K562 (cell line): ENCODE results near the gene SLC16A4. TPM values are rescaled to one million over a fixed set of nuclear protein-coding genes. Genes with fewer than 3 reads are reported as not detected.

Experiments used
- ARID3B ChIP-seq: fragments of 250-450 bp; sonication (Bioruptor Pico); IDR thresholded peaks from 2 replicates; pipeline ENCODE4 v1.4.0; 2020; ENCODE audit warnings: borderline replicate concordance
- ASH1L ChIP-seq: fragments of 450-650 bp; IDR thresholded peaks from 2 replicates; pipeline ENCODE4 v1.6.1; 2018; ENCODE audit warnings: borderline replicate concordance, mild to moderate bottlenecking, low read depth; ENCODE audit not compliant: partially characterized antibody
- DDX20 ChIP-seq: fragments of 450-650 bp; IDR thresholded peaks from 2 replicates; pipeline ENCODE4 v1.6.1; 2016; ENCODE audit warnings: missing genetic modification characterization, low read depth, mild to moderate bottlenecking, missing compliant biosample characterization, moderate library complexity
- EP400 ChIP-seq: fragments of 450-650 bp; IDR thresholded peaks from 2 replicates; pipeline ENCODE4 v1.6.1; 2017; ENCODE audit warnings: antibody characterized with exemption, mild to moderate bottlenecking, moderate library complexity
- ETV1 ChIP-seq: fragments of 450-650 bp; conservative IDR thresholded peaks from 2 replicates; pipeline ENCODE4 v1.6.1; 2016; ENCODE audit warnings: missing genetic modification characterization, control low read depth, low read depth, missing compliant biosample characterization
- HSF4 ChIP-seq: fragments of 250-450 bp; sonication (Bioruptor Pico); IDR thresholded peaks from 2 replicates; pipeline ENCODE4 v2.1.2; 2022; ENCODE audit warnings: mild to moderate bottlenecking, moderate library complexity, borderline replicate concordance
- JUND ChIP-seq, 2 experiments: IDR thresholded peaks; 2 replicates in 1 of 2; 3 replicates in 1 of 2; pipeline ENCODE4 v1.6.1; 2011; ENCODE audit warnings: borderline replicate concordance in 2 of 2, low read depth in 2 of 2, low read length in 2 of 2, improper control_type of control experiment in 1 of 2, missing biosample characterization in 1 of 2, missing genetic modification characterization in 1 of 2, missing genetic modification reagents in 1 of 2
- MBD2 ChIP-seq: sonication (generic); IDR thresholded peaks from 2 replicates; pipeline ENCODE4 v1.6.1; 2016; ENCODE audit warnings: low read depth, borderline replicate concordance
- MEIS2 ChIP-seq: fragments of 450-650 bp; IDR thresholded peaks from 2 replicates; pipeline ENCODE4 v1.6.1; 2014; ENCODE audit warnings: mild to moderate bottlenecking; ENCODE audit not compliant: partially characterized antibody
- NONO ChIP-seq, 2 experiments: fragments of 200-400 bp in 1 of 2; fragments of 450-650 bp in 1 of 2; formaldehyde crosslinking in 1 of 2; IDR thresholded peaks; 2 replicates each; pipeline ENCODE4 v1.6.1; 2017; ENCODE audit warnings: low read depth in 2 of 2, mild to moderate bottlenecking in 2 of 2, moderate library complexity in 2 of 2, low read length in 1 of 2
- OTX1 ChIP-seq: fragments of 450-650 bp; formaldehyde crosslinking; IDR thresholded peaks from 2 replicates; pipeline ENCODE4 v1.4.0; 2022; ENCODE audit warnings: mild to moderate bottlenecking
- PML ChIP-seq: IDR thresholded peaks from 2 replicates; pipeline ENCODE4 v1.6.1; 2012; ENCODE audit warnings: low read length, inconsistent platforms
- RAD51 ChIP-seq: fragments of 450-650 bp; IDR thresholded peaks from 2 replicates; pipeline ENCODE4 v1.7.1; 2016; ENCODE audit warnings: low read depth, mild to moderate bottlenecking, borderline replicate concordance
- SNAPC5 ChIP-seq: fragments of 250-450 bp; sonication (Bioruptor Pico); IDR thresholded peaks from 2 replicates; pipeline ENCODE4 v1.8.0; 2021; ENCODE audit warnings: moderate library complexity, mild to moderate bottlenecking, inconsistent platforms
- SP1 ChIP-seq: sonication (generic); formaldehyde crosslinking; IDR thresholded peaks from 2 replicates; pipeline ENCODE4 v1.8.1; 2022; ENCODE audit warnings: mild to moderate bottlenecking, missing genetic modification reagents
- SP2 ChIP-seq: IDR thresholded peaks from 2 replicates; pipeline ENCODE4 v1.6.1; 2011; ENCODE audit warnings: mild to moderate bottlenecking, low read depth, low read length, moderate library complexity; ENCODE audit not compliant: poor library complexity, severe bottlenecking; ENCODE audit errors: extremely low read depth
- SRSF1 ChIP-seq: fragments of 200-400 bp; formaldehyde crosslinking; IDR thresholded peaks from 2 replicates; pipeline ENCODE4 v1.6.1; 2017; ENCODE audit warnings: mild to moderate bottlenecking, low read depth, low read length, moderate library complexity
- TRIM28 ChIP-seq: fragments of 450-650 bp; IDR thresholded peaks from 2 replicates; pipeline ENCODE4 v1.6.1; 2017
- ZNF12 ChIP-seq: sonication (generic); formaldehyde crosslinking; IDR thresholded peaks from 2 replicates; pipeline ENCODE4 v1.4.0; 2020; ENCODE audit warnings: mild to moderate bottlenecking, missing genetic modification reagents
- ZNF124 ChIP-seq: sonication (generic); formaldehyde crosslinking; IDR thresholded peaks from 2 replicates; pipeline ENCODE4 v1.8.1; 2022; ENCODE audit warnings: missing genetic modification reagents
- ZNF212 ChIP-seq: fragments of 450-650 bp; formaldehyde crosslinking; IDR thresholded peaks from 2 replicates; pipeline ENCODE4 v1.4.0; 2020; ENCODE audit warnings: mild to moderate bottlenecking
- ZNF655 ChIP-seq: fragments of 250-450 bp; sonication (Bioruptor Pico); IDR thresholded peaks from 2 replicates; pipeline ENCODE4 v1.5.0; 2021
- ZNF77 ChIP-seq: fragments of 250-450 bp; sonication (Bioruptor Pico); IDR thresholded peaks from 2 replicates; pipeline ENCODE4 v1.5.0; 2020
- polyA plus RNA-seq, 8 experiments: library from polyadenylated mRNA; depleted of rRNA in 4 of 8; stranded (reverse) in 5 of 8; unstranded in 3 of 8; fragments of >200 nt; fragmentation: Nextera tagmentation in 2 of 8; fragmentation: Illumina TruSeq in 1 of 8; extraction: Ambion mirVana in 2 of 8; extraction: Trizol in 1 of 8; gene quantifications; 2 replicates each; pipeline versions ENCODE4 v1.2.1 to v1.2.3, GENCODE V29; 2011 to 2014; ENCODE audit warnings: inconsistent platforms in 1 of 8, missing spikeins in 1 of 8
- total RNA-seq, 7 experiments: library from RNA; depleted of rRNA in 6 of 7; stranded (reverse); fragments of >200 nt in 6 of 7; fragmentation: Illumina TruSeq in 2 of 7; extraction: Trizol in 2 of 7; gene quantifications; 2 replicates each; pipeline versions ENCODE4 v1.2.1 to v1.2.3, GENCODE V29; 2011 to 2021; ENCODE audit warnings: low replicate concordance in 1 of 7

The SLC16A4 gene
- total and polyA plus RNA-seq, 9 of the 15 experiments (the other 6 are each of a cell fraction or from before 2014, with no cell fraction given) = 0.04 to 0.31 (median 0.18) TPM; not detected in 1

- TF ChIP-seq ARID3B (CRISPR knock-in tag) (no peak), DDX20 (tag) (no peak), ETV1 (no peak), RAD51 (no peak), HSF4 (CRISPR knock-in tag) (0 out of 2 replicates have a peak, but pooled peaks have one; percentile 28), ZNF655 (CRISPR knock-in tag) (no peak), MBD2 (no peak), ASH1L (no peak), EP400 (no peak), SRSF1 (no peak), MEIS2 (peak; percentile 60), ZNF12 (no peak), ZNF124 (CRISPR knock-in tag) (no peak), OTX1 (no peak), SP2 (peak; percentile 13), SNAPC5 (no peak), JUND (IDR thresholded peaks at IDR 0.05; ENCODE audit: borderline replicate concordance, low read depth, low read length) (no peak), JUND (tag; IDR thresholded peaks at IDR 0.05; ENCODE audit: borderline replicate concordance, low read depth, low read length) (peak; percentile 64; the same call in 1 of the 3 replicates), TRIM28 (peak; percentile 73), ZNF77 (CRISPR knock-in tag) (no peak), NONO (IDR thresholded peaks at IDR 0.05; ENCODE audit: low read depth in 2 of 2, low read length in 1 of 2) (no peak), ZNF212 (no peak), PML (no peak), SP1 (CRISPR knock-in tag) (no peak)
Observed at GRCh38 chr1:110328274-110328673, 62.6 kb downstream of the SLC16A4 start (continued).
